HL-60 (cell line): ENCODE measurements around the gene SLC38A8.

ENCODE experiments used
- DNase-seq, 2 experiments: peaks; one replicate each; pipeline ENCODE4 v3.0.0-alpha.2; 2010 to 2020; ENCODE audit warnings: low read depth in 1 of 2, low spot score in 1 of 2
- H3K27ac ChIP-seq: fragments of 250-450 bp; sonication (Bioruptor Pico); replicated peaks from 2 replicates; pipeline ENCODE4 v1.5.1; 2020; ENCODE audit warnings: mild to moderate bottlenecking, moderate library complexity
- H3K27me3 ChIP-seq: fragments of 250-450 bp; sonication (Bioruptor Pico); 2 replicates; pipeline ENCODE4 v1.5.1; 2021; ENCODE audit warnings: mild to moderate bottlenecking, moderate library complexity; ENCODE audit not compliant: insufficient read depth, poor library complexity, severe bottlenecking
- H3K4me3 ChIP-seq: replicated peaks from 2 replicates; pipeline ENCODE4 v1.5.1; 2011; ENCODE audit warnings: mild to moderate bottlenecking, control low read depth, low read length; ENCODE audit not compliant: insufficient read depth
- CTCF ChIP-seq: IDR thresholded peaks from one replicate; pipeline ENCODE4 v1.5.1; 2011; ENCODE audit warnings: low read length, control low read depth, inconsistent platforms; ENCODE audit not compliant: insufficient read depth
- GABPA ChIP-seq: IDR thresholded peaks from 2 replicates; pipeline ENCODE4 v1.6.1; 2012; ENCODE audit warnings: low read depth
- POLR2AphosphoS5 ChIP-seq: IDR thresholded peaks from 2 replicates; pipeline ENCODE4 v1.6.1; 2012; ENCODE audit warnings: low read depth
- REST ChIP-seq: IDR thresholded peaks from 2 replicates; pipeline ENCODE4 v1.6.1; 2012; ENCODE audit warnings: low read depth; ENCODE audit not compliant: insufficient replicate concordance
- SPI1 ChIP-seq: IDR thresholded peaks from 2 replicates; pipeline ENCODE4 v1.6.1; 2012; ENCODE audit warnings: low read depth, mild to moderate bottlenecking, borderline replicate concordance

Gene SLC38A8

GRCh38 chr16:84021488-84021887, 21.1 kb downstream of the SLC38A8 start:
- no peak for DNase-seq
- Histone ChIP-seq H3K4me3 (no peak overlapping the region), H3K27ac (no peak overlapping the region), H3K27me3 (peaks cover 2% of the 10 kb centered on the region)
- TF ChIP-seq GABPA (no peak), POLR2AphosphoS5 (no peak), CTCF (no peak), REST (no peak)

GRCh38 chr16:84020353-84020752, 22.2 kb downstream of the SLC38A8 start:
- Histone ChIP-seq H3K27ac (no peak overlapping the region), H3K4me3 (no peak overlapping the region), H3K27me3 (peaks cover 2% of the 10 kb centered on the region)
- TF ChIP-seq REST (no peak), SPI1 (no peak), POLR2AphosphoS5 (no peak), GABPA (no peak), CTCF (no peak)
- DNase-seq, result no peak

GRCh38 chr16:84018710-84019109, 23.9 kb downstream of the SLC38A8 start:
- no peak overlapping the region for H3K4me3 ChIP-seq
- TF ChIP-seq SPI1, result no peak
- TF ChIP-seq CTCF, result no peak
- TF ChIP-seq GABPA, result no peak
- TF ChIP-seq REST, result no peak
- no peak for TF ChIP-seq POLR2AphosphoS5
- H3K27ac ChIP-seq, result no peak overlapping the region
- peaks cover 2% of the 10 kb centered on the region for H3K27me3 ChIP-seq
- DNase-seq, result no peak
